Tibial nerve (tissue), 4 donors: ENCODE data around the gene MAGEC1. TPM values are rescaled to one million over a fixed set of nuclear protein-coding genes. Genes with fewer than 3 reads are reported as not detected.

Experiments
- DNase-seq, 2 donors: peaks; one replicate each; pipeline ENCODE4 v3.0.0-alpha.2; 2019; ENCODE audit warnings: low spot score in 2 of 2
- H3K27ac ChIP-seq, 4 donors: fragments of 200-600 bp; sonication (generic) in 3 of 4; one replicate each; pipeline ENCODE4 v1.5.1; 2017 to 2019; ENCODE audit warnings: mild to moderate bottlenecking in 1 of 4
- H3K27me3 ChIP-seq, 2 donors: fragments of 200-600 bp; sonication (generic) in 1 of 2; one replicate each; pipeline versions ENCODE4 v1.5.1 to v1.6.0; 2017 to 2019
- H3K36me3 ChIP-seq, 3 donors: fragments of 200-600 bp; sonication (generic); one replicate each; pipeline ENCODE4 v1.5.1; 2018 to 2019
- H3K4me1 ChIP-seq, 4 donors: fragments of 200-600 bp; sonication (generic) in 3 of 4; one replicate each; pipeline ENCODE4 v1.5.1; 2017 to 2019
- H3K4me3 ChIP-seq, 4 donors: fragments of 200-600 bp; sonication (generic) in 3 of 4; one replicate each; pipeline ENCODE4 v1.5.1; 2017 to 2019; ENCODE audit warnings: mild to moderate bottlenecking in 1 of 4, moderate library complexity in 1 of 4
- H3K9me3 ChIP-seq, 4 donors: fragments of 200-600 bp; sonication (generic) in 3 of 4; one replicate each; pipeline ENCODE4 v1.5.1; 2017 to 2019
- CTCF ChIP-seq, 5 experiments: fragments of 200-600 bp in 3 of 5; fragments of 450-650 bp in 2 of 5; sonication (generic) in 3 of 5; IDR thresholded peaks; one replicate each; pipeline ENCODE4 v1.5.1; 2016 to 2019; ENCODE audit warnings: antibody characterized with exemption in 5 of 5, mild to moderate bottlenecking in 3 of 5, moderate library complexity in 2 of 5
- EP300 ChIP-seq, 2 donors: sonication (generic); formaldehyde crosslinking; IDR thresholded peaks; one replicate each; pipeline ENCODE4 v1.6.1; 2017; ENCODE audit warnings: antibody characterized with exemption in 2 of 2, mild to moderate bottlenecking in 1 of 2
- POLR2A ChIP-seq, 2 donors: fragments of 450-650 bp; IDR thresholded peaks; one replicate each; pipeline ENCODE4 v1.6.1; 2017; ENCODE audit warnings: antibody characterized with exemption in 2 of 2, mild to moderate bottlenecking in 2 of 2, moderate library complexity in 2 of 2
- WGBS, 2 donors: methylation state at CpG; one replicate each; pipeline ENCODE4 v1.1.5; 2018; 5-methylcytosine and 5-hydroxymethylcytosine counted together
- total RNA-seq, 4 donors: library from RNA; depleted of rRNA; stranded (reverse); fragments of >200 nt; gene quantifications; one replicate each; pipeline ENCODE4 v1.1.0, GENCODE V29; 2016

Gene MAGEC1
- total RNA-seq, 4 donors from 2014 or later = not detected

- Histone ChIP-seq H3K27ac (no peak overlapping the region), H3K36me3 (no peaks in the 10 kb centered on the region), H3K9me3 (no peaks in the 10 kb centered on the region), H3K4me1 (no peaks in the 10 kb centered on the region), H3K27me3 (no peaks in the 10 kb centered on the region), H3K4me3 (no peak overlapping the region)
- TF ChIP-seq CTCF (IDR thresholded peaks at IDR 0.05) (no peak), POLR2A (IDR thresholded peaks at IDR 0.05) (no peak), EP300 (IDR thresholded peaks at IDR 0.05) (no peak)
- 78% methylated on average over 7 of the region's 7 CpGs for WGBS, 2 donors
- DNase-seq = no peak
Measured at GRCh38 chrX:141945426-141945825, 41.7 kb downstream of the MAGEC1 start.

GRCh38 chrX:141947350-141947749 lies 43.7 kb downstream of the MAGEC1 start:
- Histone ChIP-seq H3K36me3 (no peaks in the 10 kb centered on the region), H3K4me1 (no peaks in the 10 kb centered on the region), H3K27ac (no peak overlapping the region), H3K27me3 (no peaks in the 10 kb centered on the region), H3K9me3 (no peaks in the 10 kb centered on the region), H3K4me3 (no peak overlapping the region)
- TF ChIP-seq POLR2A (IDR thresholded peaks at IDR 0.05) (no peak), EP300 (IDR thresholded peaks at IDR 0.05) (no peak)
- WGBS, 2 donors = 93 to 97% methylated on average over 3 of the region's 3 CpGs
- no peak for DNase-seq

- no peak overlapping the region for H3K4me3 ChIP-seq
- no peak for DNase-seq
- no peaks in the 10 kb centered on the region for H3K9me3 ChIP-seq
- no peaks in the 10 kb centered on the region for H3K4me1 ChIP-seq
- TF ChIP-seq POLR2A (IDR thresholded peaks at IDR 0.05) (no peak), CTCF (IDR thresholded peaks at IDR 0.05) (no peak), EP300 (IDR thresholded peaks at IDR 0.05) (no peak)
- H3K27me3 ChIP-seq = no peaks in the 10 kb centered on the region
- WGBS, 2 donors = 84 to 100% methylated on average over 1 to 5 of the region's 5 CpGs
- H3K36me3 ChIP-seq = no peaks in the 10 kb centered on the region
- no peak overlapping the region for H3K27ac ChIP-seq
Measured at GRCh38 chrX:141952603-141953002, 48.9 kb downstream of the MAGEC1 start.

DNA sequence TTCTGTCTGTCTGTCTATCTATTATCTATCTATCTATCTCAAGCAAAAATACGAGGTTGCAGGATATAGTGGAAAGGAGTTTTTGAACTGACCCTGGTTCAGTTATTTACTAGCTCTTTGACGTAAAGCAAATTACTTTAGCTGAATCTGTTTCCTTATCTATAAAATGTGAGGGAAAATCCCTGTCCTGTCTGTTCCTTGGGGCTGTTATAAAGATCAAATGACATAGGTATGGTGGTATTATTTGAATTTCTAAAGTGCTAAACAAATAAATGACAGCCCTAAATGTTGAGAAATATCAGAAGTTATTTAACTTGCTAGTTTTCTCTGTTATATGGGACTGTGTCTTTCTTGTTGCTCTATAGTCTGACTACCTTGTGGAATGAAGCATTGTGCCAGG lies 55.0 kb downstream of the MAGEC1 start:
- no peak for DNase-seq
- Histone ChIP-seq H3K9me3 (no peaks in the 10 kb centered on the region), H3K27me3 (no peaks in the 10 kb centered on the region), H3K4me1 (no peaks in the 10 kb centered on the region), H3K27ac (no peak overlapping the region), H3K4me3 (no peak overlapping the region), H3K36me3 (no peaks in the 10 kb centered on the region)
- no peak for TF ChIP-seq EP300 (IDR thresholded peaks at IDR 0.05)
- TF ChIP-seq POLR2A (IDR thresholded peaks at IDR 0.05) = no peak
- TF ChIP-seq CTCF (IDR thresholded peaks at IDR 0.05) = no peak
- WGBS, 2 donors = 76 to 87% methylated on average over 2 of the region's 2 CpGs

Other genes starting within 250 kb of the MAGEC1 start
- gene SPANXD, start 205.2 kb upstream of the MAGEC1 start, total RNA-seq = not detected
- not detected for gene MAGEC3, start 65.6 kb upstream of the MAGEC1 start, total RNA-seq